Measurements from ENCODE around the gene FBXW12.
"Not testable (repeated sequence)": the region's sequence is repeated elsewhere in the genome, so short reads cannot be mapped to it uniquely, and the experiment has no call there.

The FBXW12 gene, protein sequence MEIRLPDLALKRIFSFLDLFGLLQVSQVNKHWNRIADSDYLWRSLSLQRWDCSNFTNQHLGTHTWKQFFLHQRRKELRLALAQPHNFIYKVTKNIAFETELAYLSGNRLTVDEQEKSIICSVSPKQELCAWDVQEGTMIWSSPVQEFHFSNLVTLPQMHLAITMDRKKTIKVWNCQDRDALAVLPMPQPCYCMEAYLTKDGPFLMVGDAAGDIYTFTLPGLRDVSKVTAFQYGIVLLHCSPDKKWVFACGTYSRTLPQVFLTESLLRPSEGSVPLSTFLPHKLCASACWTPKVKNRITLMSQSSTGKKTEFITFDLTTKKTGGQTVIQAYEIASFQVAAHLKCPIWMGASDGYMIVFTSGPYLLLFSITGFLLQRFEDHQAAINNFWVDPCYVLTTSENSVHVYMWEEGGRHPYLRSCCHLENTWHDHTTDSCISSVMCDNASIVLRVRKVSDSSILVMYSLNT

DNA sequence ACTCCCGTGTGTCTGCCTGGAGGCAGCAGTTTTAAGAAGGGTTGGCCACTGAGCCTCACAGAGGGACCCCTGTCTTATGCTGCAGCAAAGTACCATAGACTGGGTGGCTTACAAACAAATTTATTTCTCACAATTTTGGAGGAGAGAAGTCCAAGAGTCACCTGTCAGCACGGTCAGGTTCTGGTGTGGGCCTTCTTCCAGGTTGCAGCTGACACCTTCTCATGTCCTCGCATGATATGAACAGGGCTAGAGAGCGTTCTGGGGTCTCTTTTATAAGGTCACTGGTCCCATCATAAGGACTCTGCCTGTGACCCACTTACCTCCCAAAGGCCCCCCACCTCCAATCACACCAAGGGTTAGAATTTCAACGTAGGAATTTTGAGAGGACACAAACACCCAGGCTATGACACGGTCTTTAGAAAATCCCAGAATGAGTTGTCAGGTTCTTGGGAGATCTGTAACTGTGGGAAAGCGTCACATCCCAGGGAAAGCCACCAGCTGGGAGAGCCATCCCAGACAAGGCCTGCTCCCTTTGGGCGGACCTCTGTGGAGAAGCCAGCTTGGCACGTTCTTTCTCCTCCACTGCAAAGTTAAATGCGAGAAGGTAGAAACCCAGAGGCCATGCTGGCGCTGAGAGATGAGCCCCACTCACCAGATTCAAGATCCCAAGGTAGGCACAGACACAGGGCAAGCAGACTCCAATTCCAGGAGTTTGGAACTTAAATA is at the start of gene FBXW12:
TSS of gene FBXW12 (plus strand) at position 569 of the 726 bp plus-strand sequence. CDS start 549 bp downstream, outside the sequence.
- DNase-seq (ENCODE audit: low spot score) = no peak

DNA sequence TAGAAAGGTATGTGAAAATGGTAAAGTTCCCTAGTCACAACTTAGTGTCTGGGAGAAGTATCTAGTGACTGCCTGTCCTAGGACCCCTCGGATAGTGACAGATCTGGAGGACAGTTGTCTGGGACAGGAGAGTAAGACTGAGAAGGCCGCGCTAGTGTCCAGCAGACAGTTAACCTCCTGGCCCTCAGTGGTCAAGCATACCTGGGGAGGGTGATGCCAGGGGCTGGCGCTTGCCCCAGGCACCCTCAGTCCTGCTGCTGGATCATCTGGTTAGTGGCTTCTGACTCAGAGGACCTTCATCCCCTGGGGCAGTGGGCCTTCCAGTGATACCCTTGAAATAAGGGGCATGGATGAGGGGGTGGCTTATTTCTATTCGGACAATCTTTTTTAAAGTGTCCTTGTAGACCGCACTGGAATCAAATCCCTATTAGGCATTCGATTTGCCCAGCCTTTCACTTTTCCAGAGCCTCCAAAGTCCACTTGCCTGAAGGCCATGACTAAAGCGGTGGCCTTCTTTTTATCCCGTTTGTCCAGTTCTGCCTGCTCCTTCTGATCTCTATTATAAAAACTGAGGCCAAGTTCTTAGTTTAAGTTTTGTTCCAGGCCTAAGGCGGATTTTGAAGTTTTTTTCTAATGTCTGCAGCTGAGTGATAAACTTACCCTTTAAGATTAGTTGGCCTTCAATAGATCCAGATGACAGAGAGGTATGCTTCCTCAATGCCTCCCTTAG is 40.1 kb upstream of the FBXW12 start:
- DNase-seq (ENCODE audit: low spot score) = not testable (repeated sequence)

DNA sequence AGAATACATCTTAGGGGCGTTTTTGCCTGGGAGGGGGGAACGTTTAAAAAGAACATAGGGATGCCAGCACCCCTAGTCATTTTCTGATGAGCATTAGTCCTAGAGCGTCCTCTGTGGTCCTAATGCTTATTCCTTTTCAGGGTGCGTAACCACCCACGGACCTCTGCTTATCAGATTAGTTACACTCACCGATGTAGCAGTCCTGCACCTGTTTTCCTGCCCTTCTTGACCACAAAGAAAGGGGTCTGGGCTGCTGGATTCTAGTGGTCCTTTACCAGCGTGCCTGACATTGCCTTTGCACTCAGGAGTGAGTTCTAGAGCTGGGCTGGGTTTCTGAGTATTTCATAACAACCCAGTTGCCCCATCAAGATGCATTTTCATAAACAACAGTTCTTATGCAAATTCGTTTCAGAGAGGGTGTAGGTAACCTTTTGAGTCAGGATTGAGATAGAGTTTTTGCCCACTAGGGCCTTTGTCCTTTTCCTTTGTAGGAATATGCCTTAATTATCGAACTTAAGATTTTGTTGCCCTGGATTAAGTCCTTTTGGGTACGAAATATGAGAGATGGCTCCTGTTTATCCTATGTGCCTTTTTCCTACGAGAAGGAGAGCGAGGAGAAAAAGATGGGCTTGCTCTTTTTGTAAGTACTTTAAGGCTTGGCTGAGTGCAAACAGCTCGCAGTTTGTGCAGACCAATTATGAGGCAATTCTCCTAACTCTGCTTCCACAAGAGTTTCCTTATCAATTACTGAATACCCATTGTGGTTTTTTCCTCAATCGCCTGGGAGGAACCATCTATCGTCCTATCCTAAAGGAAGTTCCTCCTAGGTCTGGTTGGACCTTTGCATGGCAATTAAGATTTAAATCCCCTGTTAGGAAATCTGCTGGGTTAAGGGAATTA is 38.4 kb upstream of the FBXW12 start, which contains the start of gene SPINK8:
TSS of gene SPINK8 (minus strand) at position 316 of the 900 bp plus-strand sequence. CDS start 5,320 bp downstream, outside the sequence.
- DNase-seq (ENCODE audit: low spot score) = not testable (repeated sequence)

DNA sequence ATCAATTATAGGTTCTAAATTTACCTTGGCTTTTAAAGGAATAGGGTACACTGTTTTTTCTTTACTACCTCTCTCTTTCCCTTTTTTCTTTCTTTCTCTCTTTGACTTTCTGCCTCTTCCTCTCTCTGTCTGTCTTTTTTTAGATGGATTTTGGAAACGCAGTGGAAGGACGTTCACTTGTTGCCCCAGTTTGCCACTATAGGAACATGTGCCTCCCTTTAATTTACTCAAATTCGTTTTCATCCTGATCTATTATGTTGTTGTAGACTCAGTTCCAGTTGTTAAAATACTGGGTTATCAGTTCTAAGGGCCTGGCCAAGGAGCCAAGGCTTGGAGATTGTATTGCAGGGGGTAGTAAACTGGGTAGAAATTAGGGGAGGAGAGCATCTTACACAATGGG is 37.4 kb upstream of the FBXW12 start:
- no peak for DNase-seq (ENCODE audit: low spot score)

DNA sequence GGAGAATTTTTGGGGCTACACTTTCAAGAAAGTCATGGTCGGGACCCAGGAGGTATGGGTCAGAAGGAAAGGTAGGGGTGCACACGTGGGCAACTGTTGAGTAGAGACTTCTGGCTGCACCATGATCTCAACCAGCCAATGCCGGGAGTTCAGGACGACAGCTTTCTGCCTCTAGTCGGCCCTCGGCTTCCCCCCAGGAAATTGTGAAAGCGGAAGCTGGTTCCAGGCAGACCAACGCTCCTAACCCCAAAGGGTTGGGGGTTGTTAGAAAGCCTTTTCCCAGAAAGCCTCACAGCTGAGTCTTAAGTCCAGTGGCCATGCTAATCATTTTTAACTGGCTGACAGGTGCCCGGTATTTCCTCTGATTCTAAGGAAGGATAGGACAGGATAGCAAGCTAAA is 36.7 kb upstream of the FBXW12 start:
- DNase-seq (ENCODE audit: low spot score) = not testable (repeated sequence)

DNA sequence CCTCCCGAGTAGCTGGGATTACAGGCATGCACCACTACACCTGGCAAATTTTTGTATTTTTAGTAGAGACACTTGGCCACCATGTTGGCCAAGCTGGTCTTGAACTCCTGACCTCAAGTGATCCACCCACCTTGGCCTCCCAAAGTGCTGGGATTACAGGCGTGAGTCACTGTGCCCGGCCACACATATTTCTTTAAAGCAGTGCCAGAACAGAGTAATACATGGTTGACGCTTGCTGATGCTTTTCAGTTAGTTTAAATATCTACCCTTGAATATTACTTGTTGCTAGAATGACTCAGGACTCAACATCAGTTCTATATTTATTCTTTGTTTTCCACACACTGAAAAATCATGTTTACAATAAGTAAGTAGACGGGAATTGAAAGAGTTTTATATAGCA is 34.5 kb upstream of the FBXW12 start:
- not testable (repeated sequence) for DNase-seq (ENCODE audit: low spot score)

DNA sequence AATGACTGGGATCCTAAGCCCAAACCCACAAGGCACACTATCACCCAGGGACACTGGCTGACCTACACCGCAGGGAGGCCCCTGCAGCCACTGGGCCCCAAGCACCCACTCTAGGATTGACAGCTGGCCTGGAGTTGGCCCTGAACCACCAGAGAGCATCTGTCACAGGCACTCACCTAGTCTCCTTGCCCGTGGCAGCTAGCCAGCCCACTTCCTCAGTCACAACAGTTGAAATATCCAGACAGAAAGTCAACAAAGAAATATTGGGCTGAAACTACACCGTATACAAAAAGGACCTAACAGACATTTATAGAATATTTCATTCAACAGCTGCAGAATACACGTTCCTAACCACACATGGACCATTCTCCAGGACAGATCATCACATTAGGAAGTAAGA is 33.4 kb upstream of the FBXW12 start:
- no peak for DNase-seq (ENCODE audit: low spot score)

DNA sequence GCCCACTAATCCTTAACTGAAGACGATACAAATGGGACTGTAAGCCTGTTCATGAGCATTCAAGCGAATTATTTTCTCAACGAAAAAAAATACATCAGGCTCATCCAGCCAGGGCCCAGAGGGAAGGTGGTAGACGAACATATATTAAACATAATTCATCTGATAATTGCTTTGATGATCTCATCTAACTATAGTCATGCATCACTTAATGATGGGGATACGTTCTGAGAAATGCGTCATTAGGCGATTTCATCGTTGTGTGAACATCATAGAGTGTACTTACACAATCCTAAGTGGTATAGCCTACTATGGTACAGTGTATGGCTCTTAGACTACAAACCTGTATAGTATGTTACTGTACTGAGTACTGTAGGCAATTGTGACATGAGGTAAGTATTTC is 28.6 kb upstream of the FBXW12 start:
- no peak for DNase-seq (ENCODE audit: low spot score)

DNA sequence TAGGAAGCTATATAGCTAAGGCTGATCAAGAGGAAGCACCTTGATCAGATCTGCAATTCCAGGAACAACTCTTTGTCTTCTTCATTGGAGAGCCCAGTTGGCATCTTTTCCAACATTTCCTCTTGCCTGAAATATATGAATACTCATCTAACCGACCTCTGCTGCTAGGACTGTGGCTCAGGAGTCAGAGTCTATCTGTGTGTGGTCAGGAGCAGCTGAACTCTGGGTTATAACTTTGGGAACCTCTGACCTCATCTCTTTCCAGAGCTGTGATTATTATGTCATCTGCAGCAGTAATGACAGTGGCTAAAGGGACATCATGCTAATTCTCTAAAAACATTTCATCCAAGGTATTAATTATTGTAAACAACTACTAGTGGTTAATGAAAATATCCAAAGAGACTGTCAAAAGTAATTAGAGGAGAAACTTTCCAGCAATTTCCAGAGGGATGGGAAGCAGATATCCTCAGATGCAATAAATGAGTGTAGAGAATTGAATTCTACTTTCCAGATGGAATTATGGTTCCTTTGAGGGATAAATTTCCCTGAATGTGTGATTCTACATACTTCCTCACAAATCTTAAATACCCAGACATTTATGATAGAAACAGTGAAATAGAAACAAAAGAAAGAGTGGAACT is 27.0 kb upstream of the FBXW12 start:
- no peak for DNase-seq (ENCODE audit: low spot score)

DNA sequence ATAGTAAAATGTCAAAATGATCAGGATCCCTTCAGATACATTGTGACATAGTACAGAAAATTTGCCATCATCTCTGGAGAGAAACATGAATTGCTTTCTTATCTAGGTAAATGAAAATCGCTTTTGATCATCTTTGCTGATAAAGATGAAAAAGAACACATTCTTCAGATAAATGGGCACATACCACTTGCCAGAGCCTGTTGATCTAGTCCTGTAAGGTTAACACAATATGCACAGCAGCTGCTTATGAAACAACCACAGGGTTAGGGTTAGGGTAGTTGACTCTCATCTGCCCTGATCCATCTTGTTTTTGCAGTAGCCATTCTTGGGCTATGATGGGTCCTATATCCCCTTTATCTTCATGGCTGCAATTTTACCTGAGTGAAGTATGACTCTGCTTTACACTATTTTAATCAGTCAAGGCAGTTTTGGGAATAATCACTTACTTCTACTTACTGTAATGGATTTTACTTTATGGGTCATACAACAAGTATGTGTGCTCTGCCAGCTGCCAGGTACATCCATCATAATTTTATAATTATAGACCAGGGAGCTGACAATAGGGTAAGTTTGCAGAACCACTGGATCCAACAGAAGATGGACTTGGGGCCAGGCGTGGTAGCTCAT is 26.0 kb upstream of the FBXW12 start:
- DNase-seq (ENCODE audit: low spot score) = no peak

DNA sequence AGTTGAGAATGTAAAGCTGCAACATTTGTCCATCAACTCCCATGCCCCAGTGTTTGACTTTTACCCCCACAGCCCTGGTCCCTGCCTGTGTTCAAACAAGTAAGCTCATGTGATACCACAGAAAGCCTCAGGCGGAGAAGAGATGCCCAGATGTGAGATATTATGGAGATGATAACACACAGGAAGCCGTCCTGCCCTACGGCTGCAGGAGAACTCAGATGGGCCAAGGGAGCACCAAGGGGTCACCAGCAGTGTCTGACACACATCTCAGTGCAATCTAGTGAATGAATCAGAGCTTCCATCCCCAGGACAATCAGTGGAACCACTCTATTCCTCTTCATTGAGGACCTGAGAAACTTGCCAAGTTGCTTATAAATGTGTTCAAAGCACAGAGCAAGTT is 24.5 kb upstream of the FBXW12 start:
- no peak for DNase-seq (ENCODE audit: low spot score)

DNA sequence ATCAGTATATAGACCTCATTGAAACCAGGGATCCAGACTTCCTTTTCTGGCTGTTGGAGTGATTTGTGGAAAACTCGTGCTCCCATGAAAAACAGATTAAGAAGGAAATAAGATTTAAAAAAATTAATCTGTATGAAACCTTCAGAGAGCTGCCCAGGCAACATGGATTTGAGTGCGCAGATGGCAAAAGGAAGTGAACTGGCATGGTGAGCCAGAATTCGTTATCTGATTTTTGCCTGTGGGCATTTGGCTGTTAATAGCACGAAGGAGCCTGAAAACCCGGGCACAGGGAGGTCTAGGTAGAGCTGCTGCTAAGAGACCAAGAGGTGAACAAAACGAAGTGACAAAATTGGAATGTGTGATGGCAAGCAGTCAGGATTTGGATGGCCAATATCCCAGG is 19.5 kb upstream of the FBXW12 start:
- DNase-seq (ENCODE audit: low spot score) = no peak

DNA sequence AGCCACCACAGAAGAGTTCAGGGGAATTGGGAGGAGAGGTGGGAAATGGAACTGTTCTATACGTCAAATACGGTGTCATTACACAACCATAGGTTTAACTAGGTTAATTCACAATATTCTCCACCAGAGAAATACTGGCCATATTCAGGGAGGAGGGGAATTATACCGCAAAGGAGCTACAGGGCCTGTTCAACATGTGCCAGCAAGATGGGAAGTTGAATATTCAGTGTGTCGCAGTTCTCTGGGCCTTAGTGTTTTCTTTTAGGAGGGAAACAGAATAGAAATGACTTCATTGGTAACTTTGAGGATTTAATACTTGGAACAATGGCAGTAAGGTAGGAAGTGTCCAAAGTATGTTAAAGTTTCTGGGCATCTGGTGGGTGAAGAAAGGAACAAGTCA is 18.0 kb upstream of the FBXW12 start:
- DNase-seq (ENCODE audit: low spot score) = no peak

DNA sequence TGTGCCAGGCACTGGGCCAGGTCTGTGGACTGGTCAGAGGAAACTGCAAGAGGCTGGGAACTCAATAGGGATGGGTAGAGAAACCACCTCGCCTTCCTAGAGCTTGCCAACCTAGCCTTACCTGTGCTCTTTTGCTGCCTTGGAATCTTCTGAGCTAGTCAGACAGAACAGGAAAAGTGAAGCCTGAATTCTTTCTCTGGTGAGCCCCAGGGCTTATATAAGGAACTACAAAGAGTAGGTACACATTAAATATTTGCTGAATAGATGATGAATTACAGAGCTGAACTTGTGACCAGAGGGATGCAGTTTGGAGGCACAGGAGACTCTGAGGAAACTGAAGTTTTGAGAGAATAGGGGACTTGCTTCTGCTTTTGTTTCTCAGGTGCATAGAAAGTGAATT is 15.6 kb upstream of the FBXW12 start:
- no peak for DNase-seq (ENCODE audit: low spot score)

DNA sequence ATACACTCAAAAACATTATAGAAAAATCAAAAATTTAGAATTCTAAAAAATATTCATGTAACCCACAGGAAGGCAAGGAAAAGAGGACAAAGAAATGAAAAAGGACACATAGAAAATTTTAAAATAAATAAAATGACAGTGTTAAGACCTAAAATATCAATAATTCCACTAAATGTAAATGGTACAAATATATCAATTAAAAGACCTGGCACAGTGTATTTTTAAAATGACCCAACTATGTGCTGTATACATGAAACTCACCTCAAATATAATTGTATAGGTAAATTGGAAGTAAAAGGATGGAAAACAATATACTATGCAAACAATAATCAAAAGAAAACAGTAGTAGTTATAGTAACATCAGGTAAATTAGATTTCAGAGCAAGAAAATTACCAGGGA is 10.1 kb upstream of the FBXW12 start:
- DNase-seq (ENCODE audit: low spot score) = no peak

DNA sequence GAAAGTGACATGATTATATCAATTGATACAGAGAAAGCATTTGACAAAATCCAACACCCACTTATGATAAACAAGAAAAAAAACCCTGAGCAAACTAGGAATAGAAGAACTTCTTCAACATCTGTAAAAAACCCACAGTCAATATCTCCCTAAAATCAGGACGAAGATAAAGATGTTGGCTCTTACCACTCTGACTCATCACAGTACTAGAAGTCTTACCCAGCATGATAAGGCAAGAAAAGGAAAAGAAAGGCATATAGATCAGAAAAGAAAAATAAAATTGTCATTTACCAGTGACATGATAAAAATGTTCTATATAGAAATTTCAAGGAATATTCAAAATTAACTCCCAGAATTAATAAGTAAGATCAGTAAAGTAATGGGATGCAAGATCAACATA is 7.2 kb upstream of the FBXW12 start:
- DNase-seq (ENCODE audit: low spot score) = no peak

DNA sequence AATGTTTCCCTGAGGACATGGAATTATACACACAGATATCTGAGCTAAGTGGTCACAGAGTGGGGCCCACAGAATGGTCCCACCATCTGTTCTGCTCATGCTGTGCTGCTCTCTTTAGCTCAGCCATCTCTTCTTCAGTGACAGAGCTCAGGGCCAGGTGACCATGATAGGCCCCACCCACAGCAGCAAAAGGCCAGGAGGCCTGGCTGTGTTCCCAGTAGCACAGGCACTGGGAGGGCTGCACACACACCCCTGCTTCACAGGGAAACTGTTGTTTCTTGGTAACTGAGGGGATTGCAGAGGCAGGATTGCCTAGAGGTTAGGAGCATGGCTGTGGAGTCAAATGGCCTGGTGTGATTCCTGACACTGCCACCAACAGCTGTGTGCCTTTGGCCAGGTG is 4.8 kb upstream of the FBXW12 start:
- no peak for DNase-seq (ENCODE audit: low spot score)

DNA sequence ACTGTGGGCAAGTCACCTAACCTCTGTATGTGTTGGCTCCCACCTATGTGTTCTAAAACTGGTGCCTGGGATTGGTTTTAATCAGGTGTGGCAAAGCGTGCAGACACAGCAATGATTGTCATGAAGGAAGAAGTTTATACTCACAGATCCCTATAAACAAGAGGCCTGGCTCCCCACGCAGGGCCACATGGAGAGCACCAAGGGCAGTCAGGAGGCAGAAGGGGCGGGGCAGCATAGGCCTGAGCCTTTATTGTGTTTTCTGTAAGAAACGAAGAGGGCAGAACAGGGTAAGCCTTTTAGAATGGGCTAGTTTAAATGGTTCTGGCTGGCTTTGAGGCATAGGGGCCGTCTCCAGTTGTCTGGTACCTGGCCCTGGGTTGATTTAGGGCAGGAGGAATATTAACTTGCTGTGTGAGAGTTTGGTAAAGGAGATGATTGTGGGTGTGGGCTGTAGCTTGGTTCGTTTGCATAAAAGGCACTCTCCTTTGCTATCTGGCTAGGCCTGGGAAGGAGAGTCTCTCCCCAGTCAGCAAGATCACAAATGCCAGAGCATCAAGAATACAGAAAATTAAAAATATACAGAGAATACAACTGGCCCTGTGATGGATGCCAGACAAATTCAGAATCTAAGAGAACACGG is 2.2 kb upstream of the FBXW12 start:
- DNase-seq (ENCODE audit: low spot score) = no peak

DNA sequence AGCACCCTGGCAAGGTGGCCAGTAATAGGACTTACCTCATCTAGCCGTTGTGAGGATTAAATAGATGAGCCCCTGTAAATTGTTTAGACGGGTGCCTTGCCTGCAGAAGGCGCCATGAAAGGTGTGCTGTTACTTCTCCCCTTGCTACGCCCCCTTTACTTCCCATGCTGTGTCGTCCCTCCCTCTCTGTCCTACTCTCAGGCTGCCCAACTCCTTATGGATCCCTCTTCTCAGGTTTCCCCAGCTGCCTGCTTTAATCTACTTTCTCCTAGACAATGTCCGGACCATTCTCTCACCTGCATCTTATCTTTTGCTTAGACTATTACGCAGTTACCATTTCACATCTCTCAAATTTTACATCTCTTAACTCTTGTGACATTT is 1.7 kb upstream of the FBXW12 start:
- DNase-seq (ENCODE audit: low spot score) = no peak

DNA sequence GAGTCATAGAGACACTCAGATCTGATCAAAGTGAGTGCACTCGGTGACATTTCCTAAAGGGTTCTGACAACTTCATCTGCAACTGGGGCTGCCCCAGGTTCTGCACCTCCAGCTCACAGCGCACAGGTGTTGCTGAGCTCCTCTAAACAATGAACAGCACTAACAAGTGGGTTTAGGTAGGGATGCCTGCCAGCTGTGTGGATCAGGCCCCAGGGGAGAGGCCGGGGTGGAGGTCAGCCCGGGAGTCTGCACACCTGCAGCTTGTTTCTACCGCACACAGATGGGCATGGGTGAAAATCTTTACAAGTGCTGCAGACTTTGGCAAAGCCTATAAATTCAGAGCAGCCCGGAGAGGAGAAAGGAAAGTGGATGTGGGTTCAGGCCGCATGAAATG is 355 bp downstream of the FBXW12 start:
- no peak for DNase-seq (ENCODE audit: low spot score)

Measured in AG08395 (cell line).